ENCODE data around the gene PLEKHA7.

PLEKHA7 gene

GRCh38 chr11:16778286-16778685 is 235.9 kb downstream of the PLEKHA7 start:
- TF ChIP-seq CTCF (IDR thresholded peaks at IDR 0.05; ENCODE audit: low read depth, low read length, missing control alignments): no peak
- in situ Hi-C loops (cut with HindIII; ENCODE audit: low sequenced_read_pairs): no loop called here
- no peak for DNase-seq (ENCODE audit: low read depth)
- no peak overlapping the region for H3K4me3 ChIP-seq (ENCODE audit: low read depth, low read length)

GRCh38 chr11:16777613-16777975 is 236.6 kb downstream of the PLEKHA7 start:
- DNase-seq (ENCODE audit: low read depth): no peak
- no peak for TF ChIP-seq CTCF (IDR thresholded peaks at IDR 0.05; ENCODE audit: low read depth, low read length, missing control alignments)
- no peak overlapping the region for H3K4me3 ChIP-seq (ENCODE audit: low read depth, low read length)

GRCh38 chr11:16776711-16777612 is 237.3 kb downstream of the PLEKHA7 start:
- peak; percentile 98 for DNase-seq (ENCODE audit: low read depth)
- in situ Hi-C loops (cut with HindIII; ENCODE audit: low sequenced_read_pairs): no loop called here
- H3K4me3 ChIP-seq (ENCODE audit: low read depth, low read length): no peak overlapping the region
- no peak for TF ChIP-seq CTCF (IDR thresholded peaks at IDR 0.05; ENCODE audit: low read depth, low read length, missing control alignments)

More at GRCh38 chr11:16777613-16777975, 236.6 kb downstream of the PLEKHA7 start:
- in situ Hi-C loops (cut with HindIII; ENCODE audit: low sequenced_read_pairs): no loop called here

- H3K4me3 ChIP-seq (ENCODE audit: low read depth, low read length): no peak overlapping the region
- in situ Hi-C loops (cut with HindIII; ENCODE audit: low sequenced_read_pairs): no loop called here
- no peak for TF ChIP-seq CTCF (IDR thresholded peaks at IDR 0.05; ENCODE audit: low read depth, low read length, missing control alignments)
- no peak for DNase-seq (ENCODE audit: low read depth)
These were observed 238.5 kb downstream of the PLEKHA7 start for GRCh38 chr11:16775614-16776283.

- TF ChIP-seq CTCF (IDR thresholded peaks at IDR 0.05; ENCODE audit: low read depth, low read length, missing control alignments): no peak
- in situ Hi-C loops (cut with HindIII; ENCODE audit: low sequenced_read_pairs): no loop called here
- H3K4me3 ChIP-seq (ENCODE audit: low read depth, low read length): no peak overlapping the region
- no peak for DNase-seq (ENCODE audit: low read depth)
These were observed 239.1 kb downstream of the PLEKHA7 start for GRCh38 chr11:16774936-16775613.
